Mononuclear cell (primary cell): ENCODE measurements around the gene GFY. TPM values are rescaled to one million over a fixed set of nuclear protein-coding genes. Genes with fewer than 3 reads are reported as not detected.

Source experiments
- H3K27me3 ChIP-seq: 2 replicates; pipeline ENCODE4 v1.6.0; 2011; ENCODE audit warnings: low read length, control low read depth; ENCODE audit not compliant: insufficient read depth
- H3K4me1 ChIP-seq: 2 replicates; pipeline ENCODE4 v1.5.1; 2011; ENCODE audit warnings: mild to moderate bottlenecking, low read length, control low read depth; ENCODE audit not compliant: insufficient read depth
- H3K4me3 ChIP-seq: 2 replicates; pipeline ENCODE4 v1.5.1; 2011; ENCODE audit warnings: mild to moderate bottlenecking, low read length, moderate library complexity
- H3K9me3 ChIP-seq: 2 replicates; pipeline ENCODE4 v1.5.1; 2011; ENCODE audit warnings: low read depth, mild to moderate bottlenecking, control low read depth, low read length
- total RNA-seq: library from RNA; depleted of rRNA; stranded (reverse); fragments of >200 nt; gene quantifications from one replicate; pipeline ENCODE4 v1.2.3, GENCODE V29; 2012

The GFY gene
- total RNA-seq, 1 donor = not detected

- peaks cover 29% of the 10 kb centered on the region for H3K4me1 ChIP-seq
- no peaks in the 10 kb centered on the region for H3K9me3 ChIP-seq
- peaks cover 91% of the 10 kb centered on the region for H3K27me3 ChIP-seq
These were observed 5.6 kb downstream of the GFY start for GRCh38 chr19:49430678-49431329.

GRCh38 chr19:49431330-49431749 lies 6.2 kb downstream of the GFY start:
- Histone ChIP-seq H3K9me3 (no peaks in the 10 kb centered on the region), H3K4me3 (no peak overlapping the region), H3K4me1 (peaks cover 26% of the 10 kb centered on the region), H3K27me3 (peaks cover 91% of the 10 kb centered on the region)

More at GRCh38 chr19:49430678-49431329, 5.6 kb downstream of the GFY start:
- no peak overlapping the region for H3K4me3 ChIP-seq

GRCh38 chr19:49432141-49433073 lies 7.2 kb downstream of the GFY start:
- Histone ChIP-seq H3K9me3 (no peaks in the 10 kb centered on the region), H3K27me3 (peaks cover 90% of the 10 kb centered on the region), H3K4me1 (peaks cover 30% of the 10 kb centered on the region), H3K4me3 (no peak overlapping the region)

GRCh38 chr19:49433240-49433901 lies 8.2 kb downstream of the GFY start:
- Histone ChIP-seq H3K27me3 (peaks cover 93% of the 10 kb centered on the region), H3K4me3 (no peak overlapping the region), H3K9me3 (no peaks in the 10 kb centered on the region), H3K4me1 (peaks cover 23% of the 10 kb centered on the region)

GRCh38 chr19:49434907-49435583 lies 9.9 kb downstream of the GFY start:
- Histone ChIP-seq H3K9me3 (no peaks in the 10 kb centered on the region), H3K4me1 (peaks cover 20% of the 10 kb centered on the region), H3K4me3 (no peak overlapping the region), H3K27me3 (peaks cover 94% of the 10 kb centered on the region)

GRCh38 chr19:49435670-49436069 lies 10.5 kb downstream of the GFY start:
- peaks cover 20% of the 10 kb centered on the region for H3K4me1 ChIP-seq
- no peaks in the 10 kb centered on the region for H3K9me3 ChIP-seq
- peaks cover 97% of the 10 kb centered on the region for H3K27me3 ChIP-seq
- H3K4me3 ChIP-seq = no peak overlapping the region

GRCh38 chr19:49436381-49437017 lies 11.3 kb downstream of the GFY start:
- Histone ChIP-seq H3K4me3 (no peak overlapping the region), H3K9me3 (no peaks in the 10 kb centered on the region), H3K27me3 (peaks cover 95% of the 10 kb centered on the region), H3K4me1 (peaks cover 21% of the 10 kb centered on the region)

- peaks cover 24% of the 10 kb centered on the region for H3K4me1 ChIP-seq
These were observed 12.0 kb downstream of the GFY start for GRCh38 chr19:49437231-49437630.

GRCh38 chr19:49438261-49438660 lies 13.1 kb downstream of the GFY start:
- H3K4me1 ChIP-seq = peaks cover 26% of the 10 kb centered on the region

More at GRCh38 chr19:49437231-49437630, 12.0 kb downstream of the GFY start:
- Histone ChIP-seq H3K4me3 (no peak overlapping the region), H3K9me3 (no peaks in the 10 kb centered on the region), H3K27me3 (peaks cover 95% of the 10 kb centered on the region)

GRCh38 chr19:49439836-49440235 lies 14.6 kb downstream of the GFY start:
- Histone ChIP-seq H3K4me1 (peaks cover 34% of the 10 kb centered on the region), H3K9me3 (no peaks in the 10 kb centered on the region), H3K4me3 (no peak overlapping the region), H3K27me3 (peaks cover 73% of the 10 kb centered on the region)

More at GRCh38 chr19:49438261-49438660, 13.1 kb downstream of the GFY start:
- H3K9me3 ChIP-seq = no peaks in the 10 kb centered on the region
- peaks cover 87% of the 10 kb centered on the region for H3K27me3 ChIP-seq
- H3K4me3 ChIP-seq = no peak overlapping the region

GRCh38 chr19:49440439-49441209 lies 15.4 kb downstream of the GFY start:
- no peak overlapping the region for H3K4me3 ChIP-seq
- no peaks in the 10 kb centered on the region for H3K9me3 ChIP-seq
- peaks cover 65% of the 10 kb centered on the region for H3K27me3 ChIP-seq
- peaks cover 42% of the 10 kb centered on the region for H3K4me1 ChIP-seq

GRCh38 chr19:49441210-49441959 lies 16.2 kb downstream of the GFY start, which contains the start of gene SLC17A7:
Gene SLC17A7 (minus strand): TSS chr19:49441527. CDS start chr19:49441379, 148 bp downstream.
- Histone ChIP-seq H3K4me1 (peaks cover 42% of the 10 kb centered on the region), H3K9me3 (no peaks in the 10 kb centered on the region), H3K27me3 (peaks cover 57% of the 10 kb centered on the region), H3K4me3 (no peak within 1 kb of the TSS)

GRCh38 chr19:49441960-49442350 lies 16.8 kb downstream of the GFY start:
- H3K4me3 ChIP-seq = no peak overlapping the region
- H3K27me3 ChIP-seq = peaks cover 52% of the 10 kb centered on the region
- no peaks in the 10 kb centered on the region for H3K9me3 ChIP-seq

More at GRCh38 chr19:49441960-49442350, 16.8 kb downstream of the GFY start:
- peaks cover 38% of the 10 kb centered on the region for H3K4me1 ChIP-seq
